ENCODE results near the gene SOD3.

Gene SOD3

DNA sequence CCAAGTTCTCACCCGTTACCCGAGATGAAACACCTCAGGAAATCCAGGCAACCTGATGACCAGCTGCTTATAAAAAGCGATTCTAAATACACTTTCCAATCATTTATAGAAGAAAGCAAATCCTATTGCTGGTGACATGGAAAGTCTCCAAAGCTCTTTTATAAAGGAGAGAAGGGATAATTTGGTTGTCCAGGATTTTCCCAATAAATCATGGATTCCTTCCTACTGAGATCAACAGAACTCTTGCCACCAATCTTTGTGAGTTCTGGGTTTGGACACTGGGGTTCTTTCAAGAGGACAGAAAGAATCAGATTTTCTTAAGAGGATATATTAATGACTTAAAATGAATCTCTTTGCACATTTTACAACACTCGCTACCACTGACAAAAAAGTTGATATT lies 24.7 kb upstream of the SOD3 start:
- no peak overlapping the region for H3K4me2 ChIP-seq (ENCODE audit: low read length)
- no peak overlapping the region for H3K9ac ChIP-seq (ENCODE audit: low read length)
- no peaks in the 10 kb centered on the region for H3K36me3 ChIP-seq (ENCODE audit: insufficient read depth, low read length)
- no peaks in the 10 kb centered on the region for H4K20me1 ChIP-seq (ENCODE audit: insufficient read depth, low read length)
- no peaks in the 10 kb centered on the region for H3K79me2 ChIP-seq (ENCODE audit: insufficient read depth, low read length)
- H3K4me1 ChIP-seq (ENCODE audit: insufficient read depth, low read length, severe bottlenecking) = no peaks in the 10 kb centered on the region
- H2AFZ ChIP-seq (ENCODE audit: low read length) = no peak overlapping the region
- H3K9me2 ChIP-seq (ENCODE audit: low read depth, low read length) = no peaks in the 10 kb centered on the region
- H3K27ac ChIP-seq (ENCODE audit: low read depth, low read length, poor library complexity, severe bottlenecking) = no peak overlapping the region
- TF ChIP-seq, protein P1, sequence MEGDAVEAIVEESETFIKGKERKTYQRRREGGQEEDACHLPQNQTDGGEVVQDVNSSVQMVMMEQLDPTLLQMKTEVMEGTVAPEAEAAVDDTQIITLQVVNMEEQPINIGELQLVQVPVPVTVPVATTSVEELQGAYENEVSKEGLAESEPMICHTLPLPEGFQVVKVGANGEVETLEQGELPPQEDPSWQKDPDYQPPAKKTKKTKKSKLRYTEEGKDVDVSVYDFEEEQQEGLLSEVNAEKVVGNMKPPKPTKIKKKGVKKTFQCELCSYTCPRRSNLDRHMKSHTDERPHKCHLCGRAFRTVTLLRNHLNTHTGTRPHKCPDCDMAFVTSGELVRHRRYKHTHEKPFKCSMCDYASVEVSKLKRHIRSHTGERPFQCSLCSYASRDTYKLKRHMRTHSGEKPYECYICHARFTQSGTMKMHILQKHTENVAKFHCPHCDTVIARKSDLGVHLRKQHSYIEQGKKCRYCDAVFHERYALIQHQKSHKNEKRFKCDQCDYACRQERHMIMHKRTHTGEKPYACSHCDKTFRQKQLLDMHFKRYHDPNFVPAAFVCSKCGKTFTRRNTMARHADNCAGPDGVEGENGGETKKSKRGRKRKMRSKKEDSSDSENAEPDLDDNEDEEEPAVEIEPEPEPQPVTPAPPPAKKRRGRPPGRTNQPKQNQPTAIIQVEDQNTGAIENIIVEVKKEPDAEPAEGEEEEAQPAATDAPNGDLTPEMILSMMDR (IDR thresholded peaks at IDR 0.05; ENCODE audit: low read length) = no peak
- TF ChIP-seq EZH2 (IDR thresholded peaks at IDR 0.05; ENCODE audit: borderline replicate concordance, low read length) = no peak
- no peaks in the 10 kb centered on the region for H3F3A ChIP-seq (ENCODE audit: insufficient read depth, low read length)
- no peaks in the 10 kb centered on the region for H3K9me3 ChIP-seq (ENCODE audit: low read length)
- no peaks in the 10 kb centered on the region for H3K27me3 ChIP-seq (ENCODE audit: insufficient read depth, low read length)
- H3K4me3 ChIP-seq (ENCODE audit: low read depth, low read length, poor library complexity, severe bottlenecking) = no peak overlapping the region

DNA sequence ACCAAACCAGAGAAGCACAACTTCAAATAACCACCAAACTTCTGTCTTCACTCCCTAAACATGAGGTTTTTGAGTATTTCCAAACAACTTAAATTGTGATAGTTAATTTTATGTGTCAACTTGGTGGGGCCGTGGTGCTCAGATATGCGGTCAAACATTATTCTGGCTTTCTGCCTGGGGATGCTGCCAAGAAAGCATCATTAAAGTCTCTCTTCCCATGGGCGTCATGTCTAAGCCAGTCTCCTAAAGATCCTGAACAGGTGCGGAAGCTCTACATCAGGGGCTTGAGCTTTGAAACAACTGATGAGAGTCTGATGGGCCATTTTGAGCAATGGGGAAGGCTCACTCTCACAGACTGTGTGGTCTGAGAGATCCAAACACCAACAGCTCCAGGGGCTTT lies 24.1 kb upstream of the SOD3 start:
- Histone ChIP-seq H3K9ac (ENCODE audit: low read length) (no peak overlapping the region), H3K4me3 (ENCODE audit: low read depth, low read length, poor library complexity, severe bottlenecking) (no peak overlapping the region), H3F3A (ENCODE audit: insufficient read depth, low read length) (no peaks in the 10 kb centered on the region), H4K20me1 (ENCODE audit: insufficient read depth, low read length) (no peaks in the 10 kb centered on the region), H3K36me3 (ENCODE audit: insufficient read depth, low read length) (no peaks in the 10 kb centered on the region), H2AFZ (ENCODE audit: low read length) (no peak overlapping the region), H3K4me2 (ENCODE audit: low read length) (no peak overlapping the region), H3K9me3 (ENCODE audit: low read length) (no peaks in the 10 kb centered on the region), H3K79me2 (ENCODE audit: insufficient read depth, low read length) (no peaks in the 10 kb centered on the region), H3K27me3 (ENCODE audit: insufficient read depth, low read length) (no peaks in the 10 kb centered on the region), H3K9me2 (ENCODE audit: low read depth, low read length) (no peaks in the 10 kb centered on the region), H3K4me1 (ENCODE audit: insufficient read depth, low read length, severe bottlenecking) (no peaks in the 10 kb centered on the region), H3K27ac (ENCODE audit: low read depth, low read length, poor library complexity, severe bottlenecking) (no peak overlapping the region)
- TF ChIP-seq, protein P1 (IDR thresholded peaks at IDR 0.05; ENCODE audit: low read length) = no peak
- no peak for TF ChIP-seq EZH2 (IDR thresholded peaks at IDR 0.05; ENCODE audit: borderline replicate concordance, low read length)

DNA sequence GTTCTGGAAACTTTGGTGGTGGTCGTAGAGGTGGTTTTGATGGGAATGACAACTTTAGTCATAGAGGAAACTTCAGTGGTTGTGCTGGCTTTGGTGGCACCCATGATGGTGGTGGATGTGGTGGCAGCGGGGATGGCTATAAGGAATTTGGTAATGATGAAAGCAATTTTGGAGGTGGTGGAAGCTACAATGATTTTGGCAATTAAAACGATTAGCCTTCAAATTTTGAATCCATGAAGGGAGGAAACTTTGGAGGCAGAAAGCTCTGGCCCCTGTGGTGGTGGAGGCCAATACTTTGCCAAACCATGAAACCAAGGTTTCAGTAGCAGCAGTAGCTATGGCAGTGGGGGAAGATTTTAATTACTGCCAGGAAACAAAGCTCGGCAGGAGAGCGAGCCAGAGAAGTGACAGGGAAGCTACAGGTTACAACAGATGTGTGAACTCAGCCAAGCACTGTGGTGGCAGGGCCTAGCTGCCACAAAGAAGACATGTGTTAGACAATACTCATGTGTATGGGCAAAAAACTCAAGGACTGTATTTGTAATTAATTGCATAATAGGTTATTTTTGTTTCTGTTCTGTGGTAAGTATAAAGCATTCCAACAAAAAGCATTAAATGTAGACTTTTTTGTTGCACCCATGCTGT lies 23.2 kb upstream of the SOD3 start:
- Histone ChIP-seq H3K9me2 (ENCODE audit: low read depth, low read length) (no peaks in the 10 kb centered on the region), H3K27me3 (ENCODE audit: insufficient read depth, low read length) (no peaks in the 10 kb centered on the region), H3K9me3 (ENCODE audit: low read length) (no peaks in the 10 kb centered on the region), H3K4me1 (ENCODE audit: insufficient read depth, low read length, severe bottlenecking) (no peaks in the 10 kb centered on the region), H3K4me2 (ENCODE audit: low read length) (no peak overlapping the region), H3K36me3 (ENCODE audit: insufficient read depth, low read length) (no peaks in the 10 kb centered on the region), H4K20me1 (ENCODE audit: insufficient read depth, low read length) (no peaks in the 10 kb centered on the region), H3K79me2 (ENCODE audit: insufficient read depth, low read length) (no peaks in the 10 kb centered on the region), H3K9ac (ENCODE audit: low read length) (no peak overlapping the region), H3K27ac (ENCODE audit: low read depth, low read length, poor library complexity, severe bottlenecking) (no peak overlapping the region), H3K4me3 (ENCODE audit: low read depth, low read length, poor library complexity, severe bottlenecking) (no peak overlapping the region), H2AFZ (ENCODE audit: low read length) (no peak overlapping the region), H3F3A (ENCODE audit: insufficient read depth, low read length) (no peaks in the 10 kb centered on the region)
- TF ChIP-seq, protein P1 (IDR thresholded peaks at IDR 0.05; ENCODE audit: low read length) = no peak
- TF ChIP-seq EZH2 (IDR thresholded peaks at IDR 0.05; ENCODE audit: borderline replicate concordance, low read length) = no peak

All from OCI-LY1 (cell line).